Measurements from ENCODE around the gene NUDT2. TPM values are rescaled to one million over a fixed set of nuclear protein-coding genes. Genes with fewer than 3 reads are reported as not detected.

NUDT2 gene
- total RNA-seq, 1 donor from 2014 or later = 33.1 TPM

DNA sequence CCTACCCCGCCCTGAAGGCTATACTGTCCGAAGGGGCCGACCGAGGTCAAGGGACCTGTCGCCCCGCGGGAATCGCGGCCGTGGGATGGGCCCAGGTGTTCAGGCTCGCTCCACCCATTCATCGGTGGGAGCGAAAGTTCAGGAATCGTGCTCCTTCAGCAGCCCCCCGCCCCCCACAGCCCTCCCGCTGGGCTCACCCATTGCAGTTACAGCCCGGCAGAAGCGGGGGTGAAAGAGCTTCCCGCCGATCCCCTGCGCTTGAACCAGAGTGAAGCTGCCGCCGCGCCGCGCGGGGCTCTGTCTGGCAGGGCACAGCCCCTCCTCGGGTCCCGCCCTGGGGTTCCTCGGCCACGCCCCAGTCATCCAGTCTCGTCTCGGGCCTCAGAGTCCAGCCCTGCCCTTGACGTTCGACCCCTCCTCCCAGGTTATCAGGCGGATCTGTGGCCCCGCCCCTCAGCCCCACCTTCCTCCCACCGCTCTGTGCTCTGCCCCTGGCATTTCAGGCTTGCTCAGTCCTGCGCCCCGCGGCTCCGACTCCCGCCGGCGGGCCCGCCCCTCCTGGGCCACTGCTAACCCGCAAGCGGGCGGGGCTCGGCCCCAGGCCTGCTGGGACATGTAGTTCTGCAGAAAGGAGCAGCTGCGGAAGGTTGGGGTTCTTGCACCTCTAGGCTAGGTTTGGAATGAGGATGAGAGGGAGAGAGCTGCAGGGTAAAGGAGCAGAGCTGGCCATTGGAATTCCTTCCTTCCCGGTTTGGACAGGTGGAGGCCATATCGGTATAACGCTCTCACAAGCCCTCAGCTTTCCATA is 47.4 kb downstream of the NUDT2 start, which contains the start of gene MYORG:
MYORG (minus strand) TSS at position 303 of the 808 bp plus-strand sequence. CDS start 3,955 bp downstream, outside the sequence.
- peak within 1 kb of the TSS; percentile 69 for H3K4me3 ChIP-seq
- H3F3A ChIP-seq (ENCODE audit: low read depth) = peaks cover 13% of the 10 kb centered on the region
- peak within 1 kb of the TSS; percentile 88 for H3K4me3 Mint-ChIP-seq
- no peaks in the 10 kb centered on the region for H3K79me2 ChIP-seq (ENCODE audit: low read depth)
- peaks cover 7% of the 10 kb centered on the region for H3K4me1 ChIP-seq
- TF ChIP-seq EZH2 (IDR thresholded peaks at IDR 0.05) (peak; percentile 61), CTCF (IDR thresholded peaks at IDR 0.05) (no peak), EZH2phosphoT487 (IDR thresholded peaks at IDR 0.05) (peak; percentile 53)
- H3K4me2 ChIP-seq = peak within 1 kb of the TSS; percentile 92
- no peaks in the 10 kb centered on the region for H3K9me3 ChIP-seq (ENCODE audit: low read depth)
- peaks cover 6% of the 10 kb centered on the region for H3K36me3 Mint-ChIP-seq
- H3K4me1 Mint-ChIP-seq = peaks cover 37% of the 10 kb centered on the region
- peaks cover 5% of the 10 kb centered on the region for H3K9me3 Mint-ChIP-seq
- no peaks in the 10 kb centered on the region for H3K36me3 ChIP-seq
- H3K27me3 Mint-ChIP-seq (ENCODE audit: insufficient read depth, low read depth) = peaks cover 41% of the 10 kb centered on the region
- H3K27ac ChIP-seq = no peak within 1 kb of the TSS
- H3K9ac ChIP-seq = no peak within 1 kb of the TSS
- H3K27ac Mint-ChIP-seq = no peak within 1 kb of the TSS
- H2AFZ ChIP-seq (replicated peaks) = peak within 1 kb of the TSS; percentile 80
- H4K20me1 ChIP-seq (ENCODE audit: low read depth) = peaks cover 11% of the 10 kb centered on the region
- DNase-seq (ENCODE audit: low spot score) = peak; percentile 93
- H3K27me3 ChIP-seq = peaks cover 86% of the 10 kb centered on the region

DNA sequence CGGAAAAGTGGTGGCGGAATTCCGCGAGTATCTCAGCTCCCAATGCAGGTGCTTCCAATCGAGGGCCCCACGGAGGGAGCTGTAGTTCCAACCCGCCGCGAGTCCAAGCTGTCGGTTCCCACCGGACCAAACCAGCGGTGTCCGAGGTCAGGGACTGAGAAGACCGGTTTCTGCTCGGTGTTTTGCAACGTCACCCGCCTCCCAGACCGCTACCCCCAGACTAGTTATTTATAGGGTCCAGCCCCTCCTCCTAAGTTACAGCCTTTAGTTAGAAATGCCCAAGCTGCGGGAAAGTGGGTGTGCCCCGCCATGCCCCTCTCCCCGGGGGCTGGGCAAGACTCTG is 48.0 kb downstream of the NUDT2 start:
- Histone ChIP-seq H3K27me3 (peaks cover 92% of the 10 kb centered on the region), H3K9me3 (ENCODE audit: low read depth) (no peaks in the 10 kb centered on the region), H3K4me2 (peak overlapping the region; percentile 92), H4K20me1 (ENCODE audit: low read depth) (peaks cover 12% of the 10 kb centered on the region), H2AFZ (replicated peaks) (peak overlapping the region; percentile 80), H3F3A (ENCODE audit: low read depth) (peaks cover 13% of the 10 kb centered on the region), H3K4me3 (peak overlapping the region; percentile 69), H3K9ac (no peak overlapping the region), H3K4me1 (peaks cover 7% of the 10 kb centered on the region), H3K79me2 (ENCODE audit: low read depth) (no peaks in the 10 kb centered on the region), H3K27ac (no peak overlapping the region), H3K36me3 (no peaks in the 10 kb centered on the region)
- Mint-ChIP-seq H3K4me1 (peaks cover 38% of the 10 kb centered on the region), H3K9me3 (peaks cover 4% of the 10 kb centered on the region), H3K27ac (no peak overlapping the region), H3K4me3 (peak overlapping the region; percentile 88), H3K27me3 (ENCODE audit: insufficient read depth, low read depth) (peaks cover 43% of the 10 kb centered on the region), H3K36me3 (peaks cover 5% of the 10 kb centered on the region)
- peak; percentile 47 for DNase-seq (ENCODE audit: low spot score)
- TF ChIP-seq EZH2 (IDR thresholded peaks at IDR 0.05) (no peak), EZH2phosphoT487 (IDR thresholded peaks at IDR 0.05) (no peak), CTCF (IDR thresholded peaks at IDR 0.05) (no peak)

- no peak overlapping the region for H3K27ac Mint-ChIP-seq
- Histone ChIP-seq H3K4me3 (no peak overlapping the region), H4K20me1 (ENCODE audit: low read depth) (peaks cover 12% of the 10 kb centered on the region), H3K4me1 (peaks cover 7% of the 10 kb centered on the region), H3K36me3 (no peaks in the 10 kb centered on the region), H3K79me2 (ENCODE audit: low read depth) (no peaks in the 10 kb centered on the region), H2AFZ (replicated peaks) (no peak overlapping the region), H3F3A (ENCODE audit: low read depth) (peaks cover 13% of the 10 kb centered on the region), H3K9me3 (ENCODE audit: low read depth) (no peaks in the 10 kb centered on the region), H3K9ac (no peak overlapping the region), H3K27ac (no peak overlapping the region), H3K4me2 (no peak overlapping the region), H3K27me3 (peaks cover 100% of the 10 kb centered on the region)
- no peaks in the 10 kb centered on the region for H3K36me3 Mint-ChIP-seq
- H3K9me3 Mint-ChIP-seq = peaks cover 4% of the 10 kb centered on the region
- H3K4me1 Mint-ChIP-seq = peaks cover 38% of the 10 kb centered on the region
- peak overlapping the region; percentile 71 for H3K4me3 Mint-ChIP-seq
- DNase-seq (ENCODE audit: low spot score) = no peak
- H3K27me3 Mint-ChIP-seq (ENCODE audit: insufficient read depth, low read depth) = peaks cover 49% of the 10 kb centered on the region
- TF ChIP-seq EZH2phosphoT487 (IDR thresholded peaks at IDR 0.05) (no peak), CTCF (IDR thresholded peaks at IDR 0.05) (no peak), EZH2 (IDR thresholded peaks at IDR 0.05) (no peak)
Observed at GRCh38 chr9:34378376-34379060, 49.1 kb downstream of the NUDT2 start.

Measured in neural progenitor cell (in vitro differentiated cells).